Globus pallidus (tissue), 1 donor: Measurements from ENCODE around the gene GNL1.
"Not testable (repeated sequence)": the region's sequence is repeated elsewhere in the genome, so short reads cannot be mapped to it uniquely, and the experiment has no call there.

Experiments
- DNase-seq: peaks from one replicate; pipeline ENCODE4 v3.0.0-alpha.2; 2015; ENCODE audit warnings: low spot score

Gene GNL1, protein sequence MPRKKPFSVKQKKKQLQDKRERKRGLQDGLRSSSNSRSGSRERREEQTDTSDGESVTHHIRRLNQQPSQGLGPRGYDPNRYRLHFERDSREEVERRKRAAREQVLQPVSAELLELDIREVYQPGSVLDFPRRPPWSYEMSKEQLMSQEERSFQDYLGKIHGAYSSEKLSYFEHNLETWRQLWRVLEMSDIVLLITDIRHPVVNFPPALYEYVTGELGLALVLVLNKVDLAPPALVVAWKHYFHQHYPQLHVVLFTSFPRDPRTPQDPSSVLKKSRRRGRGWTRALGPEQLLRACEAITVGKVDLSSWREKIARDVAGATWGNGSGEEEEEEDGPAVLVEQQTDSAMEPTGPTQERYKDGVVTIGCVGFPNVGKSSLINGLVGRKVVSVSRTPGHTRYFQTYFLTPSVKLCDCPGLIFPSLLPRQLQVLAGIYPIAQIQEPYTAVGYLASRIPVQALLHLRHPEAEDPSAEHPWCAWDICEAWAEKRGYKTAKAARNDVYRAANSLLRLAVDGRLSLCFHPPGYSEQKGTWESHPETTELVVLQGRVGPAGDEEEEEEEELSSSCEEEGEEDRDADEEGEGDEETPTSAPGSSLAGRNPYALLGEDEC

GRCh38 chr6:30556066-30556905 lies at the start of gene GNL1:
TSS of gene GNL1 (minus strand) at chr6:30556489. CDS start at chr6:30556203, 286 bp downstream.
- DNase-seq: peak; percentile 83

DNA sequence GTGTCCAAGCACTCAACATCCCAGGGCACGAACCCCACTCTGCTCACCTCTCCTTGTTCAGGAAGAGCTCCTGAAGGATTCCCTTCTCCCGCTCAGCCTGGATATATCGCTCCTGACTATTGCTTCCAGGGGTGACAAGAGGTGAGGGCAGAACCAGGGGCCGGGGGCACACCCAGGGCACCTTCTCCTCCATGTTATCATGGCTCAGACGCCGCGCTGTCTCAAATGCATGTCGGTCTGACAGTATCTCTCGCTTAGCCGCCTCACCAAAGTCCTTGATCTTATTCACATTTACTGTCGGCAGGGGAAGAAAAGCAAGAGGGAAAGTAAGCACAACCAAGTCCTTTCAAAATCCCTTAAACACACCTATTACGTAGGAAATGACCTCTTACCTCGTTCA lies 47.7 kb upstream of the GNL1 start:
- DNase-seq: no peak

DNA sequence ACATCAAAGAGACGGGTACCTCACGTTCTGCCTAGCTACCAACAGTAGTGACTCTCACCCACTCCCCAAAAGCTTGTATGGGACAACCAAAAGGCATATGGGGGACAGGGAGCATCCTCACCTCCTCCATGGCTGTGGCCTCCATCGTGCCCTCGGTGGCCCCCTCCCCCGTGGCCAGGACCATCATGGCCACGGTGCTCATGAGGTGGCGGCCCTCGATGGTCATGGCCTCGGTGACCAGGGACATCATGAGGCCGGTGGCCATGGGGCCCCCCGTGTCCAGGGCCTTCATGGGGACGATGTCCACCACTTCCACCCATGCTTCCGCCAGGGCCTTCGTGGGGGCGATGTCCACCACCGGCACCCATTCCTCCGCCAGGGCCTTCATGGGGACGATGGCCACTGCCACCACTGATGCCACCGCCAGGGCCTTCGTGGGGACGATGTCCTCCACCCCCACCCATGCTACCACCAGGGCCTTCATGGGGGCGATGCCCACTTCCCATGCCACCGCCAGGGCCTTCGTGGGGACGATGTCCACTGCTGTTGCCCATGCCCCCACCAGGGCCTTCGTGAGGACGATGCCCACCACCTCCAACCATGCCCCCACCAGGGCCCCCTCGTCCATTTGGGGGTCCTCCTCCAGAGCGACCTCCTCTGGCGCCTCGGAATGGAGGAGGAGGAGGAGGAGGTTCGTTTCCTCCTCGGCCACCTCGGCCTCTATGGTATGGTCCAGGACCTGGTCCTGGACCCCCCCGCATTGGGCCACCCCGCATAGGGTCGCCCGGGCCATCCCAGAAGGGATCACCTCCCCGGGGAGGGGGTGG lies 45.7 kb upstream of the GNL1 start:
- DNase-seq: no peak

DNA sequence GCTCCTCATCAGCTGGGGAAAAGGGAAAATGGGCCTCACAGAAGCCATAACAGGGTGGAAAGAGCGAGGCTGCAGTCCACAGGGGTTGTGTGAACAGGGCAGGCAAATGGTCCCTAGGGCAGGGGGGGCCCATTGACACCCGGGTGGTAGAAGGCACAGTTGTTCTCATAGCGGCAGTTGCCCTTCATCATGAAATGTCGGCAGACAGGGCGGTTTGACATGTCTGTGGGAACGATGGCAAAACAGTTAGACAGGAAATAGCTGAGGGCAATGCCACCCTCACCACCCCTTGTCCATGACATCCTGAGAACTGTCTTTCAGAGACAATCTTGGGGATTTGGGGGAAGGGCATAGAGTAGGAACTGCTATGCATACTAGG lies 45.1 kb upstream of the GNL1 start:
- DNase-seq: no peak

DNA sequence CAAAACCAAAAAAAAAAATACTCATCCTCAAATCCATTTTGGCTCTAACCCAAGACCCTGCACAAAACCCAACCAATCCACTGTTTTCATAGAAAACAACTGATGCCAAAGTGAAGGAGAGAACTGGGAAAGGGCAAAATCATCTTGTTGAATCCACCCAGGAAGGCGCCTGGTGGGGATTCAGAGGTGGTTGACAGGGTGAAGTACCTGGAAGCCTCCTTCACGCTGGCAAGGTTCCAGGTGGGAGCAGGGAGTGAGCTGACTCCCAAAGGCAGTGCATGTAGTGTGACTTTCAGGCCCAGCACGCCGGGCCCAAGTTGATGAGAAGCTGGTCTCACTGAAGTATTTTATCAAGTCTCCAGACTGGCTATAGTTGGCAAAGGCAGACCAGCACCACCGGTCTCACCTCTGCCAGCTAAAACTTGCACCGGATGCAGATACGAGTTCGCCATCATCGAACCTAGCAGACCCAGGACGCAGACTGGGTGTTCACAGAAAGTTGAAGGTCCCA lies 44.2 kb upstream of the GNL1 start:
- DNase-seq: no peak

DNA sequence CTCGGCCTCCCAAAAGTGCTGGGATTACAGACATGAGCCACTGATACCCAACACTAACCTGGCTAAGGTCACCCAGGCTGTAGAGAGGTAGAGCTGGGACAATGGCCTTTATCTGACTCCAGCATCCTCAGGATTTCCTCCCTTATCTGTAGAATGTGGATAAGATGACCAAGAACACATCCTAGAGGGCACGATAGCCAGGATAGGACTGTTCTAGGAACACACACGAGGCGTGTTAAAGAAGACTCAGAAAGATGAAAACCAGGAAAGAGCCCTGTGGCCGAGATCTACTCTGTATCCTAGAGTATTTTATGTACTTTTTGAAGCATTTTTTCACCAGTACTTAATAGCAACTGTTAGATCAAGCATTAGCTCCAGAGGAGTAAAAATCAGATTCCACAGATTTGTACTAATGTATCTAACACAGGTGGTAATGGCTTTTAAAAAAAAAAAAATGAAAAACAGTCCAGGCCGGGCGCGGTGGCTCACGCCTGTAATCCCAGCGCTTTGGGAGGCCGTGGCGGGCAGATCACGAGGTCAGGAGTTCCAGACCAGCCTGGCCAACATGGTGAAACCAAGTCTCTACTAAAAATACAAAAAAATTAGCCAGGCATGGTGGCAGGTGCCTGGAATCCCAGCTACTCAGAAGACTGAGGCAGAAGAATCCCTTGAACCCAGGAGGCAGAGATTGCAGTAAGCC lies 43.5 kb upstream of the GNL1 start:
- no peak for DNase-seq

DNA sequence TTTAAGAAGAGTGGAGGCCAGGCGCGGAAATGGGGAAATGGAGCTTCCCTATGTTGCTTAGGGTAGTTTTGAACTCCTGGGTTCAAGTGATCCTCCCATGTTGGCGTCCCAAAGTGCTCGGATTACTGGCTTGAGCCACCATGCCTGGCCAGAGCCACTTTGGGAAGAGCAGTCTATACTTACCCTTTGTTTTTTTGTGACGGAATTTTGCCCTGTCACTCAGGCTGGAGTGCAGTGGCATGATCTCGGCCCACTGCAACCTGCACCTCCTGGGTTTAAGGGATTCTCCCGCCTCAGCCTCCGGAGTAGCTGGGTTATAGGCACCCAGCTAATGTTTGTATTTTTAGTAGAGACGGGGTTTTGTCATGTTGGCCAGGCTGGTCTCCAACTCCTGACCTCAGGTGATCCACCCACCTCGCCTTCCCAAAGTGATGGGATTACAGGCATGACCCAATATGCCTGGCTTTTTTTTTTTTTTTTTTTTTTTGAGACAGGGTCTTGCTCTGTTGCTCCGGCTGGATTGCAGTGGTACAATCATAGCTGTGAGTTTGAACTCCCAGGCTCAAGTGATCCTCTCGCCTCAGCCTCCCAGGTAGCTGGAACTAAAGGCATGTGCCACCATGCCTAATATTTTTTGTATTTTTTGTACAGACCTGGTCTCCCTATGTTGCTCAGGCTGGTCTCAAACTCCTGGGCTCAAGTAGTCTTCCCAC lies 42.8 kb upstream of the GNL1 start:
- no peak for DNase-seq

GRCh38 chr6:30597315-30598144 lies 41.2 kb upstream of the GNL1 start:
- DNase-seq: not testable (repeated sequence)

- no peak for DNase-seq
Measured at GRCh38 chr6:30592287-30592686, 36.0 kb upstream of the GNL1 start.

GRCh38 chr6:30591008-30591407 lies 34.7 kb upstream of the GNL1 start:
- no peak for DNase-seq

- no peak for DNase-seq
Measured at GRCh38 chr6:30590509-30590908, 34.2 kb upstream of the GNL1 start.

DNA sequence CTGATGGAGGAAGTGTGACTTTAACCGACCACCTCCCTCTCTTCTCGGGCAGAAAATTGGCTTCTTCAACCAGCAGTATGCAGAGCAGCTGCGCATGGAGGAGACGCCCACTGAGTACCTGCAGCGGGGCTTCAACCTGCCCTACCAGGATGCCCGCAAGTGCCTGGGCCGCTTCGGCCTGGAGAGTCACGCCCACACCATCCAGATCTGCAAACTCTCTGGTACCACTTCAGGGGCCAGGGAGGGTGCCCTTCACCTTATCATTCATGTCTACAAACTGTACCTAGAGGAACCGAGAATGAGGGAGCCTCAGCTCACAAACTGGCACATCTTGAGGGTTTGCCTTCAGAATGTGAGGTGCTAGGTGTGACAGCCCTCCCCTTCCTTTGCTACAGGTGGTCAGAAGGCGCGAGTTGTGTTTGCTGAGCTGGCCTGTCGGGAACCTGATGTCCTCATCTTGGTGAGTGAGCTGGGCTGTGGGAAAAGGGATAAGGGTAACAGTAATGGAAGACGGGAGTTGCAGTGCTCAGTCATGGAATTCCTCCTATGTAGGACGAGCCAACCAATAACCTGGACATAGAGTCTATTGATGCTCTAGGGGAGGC lies 33.6 kb upstream of the GNL1 start:
- DNase-seq: no peak

- DNase-seq: no peak
Measured at GRCh38 chr6:30583921-30584320, 27.6 kb upstream of the GNL1 start.

- no peak for DNase-seq
Measured at GRCh38 chr6:30578051-30578450, 21.8 kb upstream of the GNL1 start.

DNA sequence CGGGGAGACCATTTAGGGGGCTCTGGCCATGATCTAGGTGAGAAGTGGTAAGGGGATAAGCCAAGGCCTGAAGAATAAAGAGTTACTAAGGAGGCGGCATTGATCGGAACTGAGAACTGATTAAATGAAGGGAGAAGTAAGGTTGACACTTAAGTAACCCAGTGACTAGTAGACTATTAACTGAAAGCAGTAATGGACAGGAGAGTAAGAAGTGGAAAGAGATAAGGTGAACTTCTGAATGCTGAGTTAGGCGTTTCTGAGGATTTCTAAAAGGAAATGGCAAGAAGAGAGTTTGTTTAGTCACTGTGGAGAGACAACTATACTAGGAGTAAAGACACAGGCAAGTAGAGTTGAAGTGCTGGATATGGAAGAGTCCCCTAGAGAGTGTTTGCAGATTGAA lies 16.8 kb upstream of the GNL1 start:
- no peak for DNase-seq

GRCh38 chr6:30572148-30572547 lies 15.9 kb upstream of the GNL1 start:
- no peak for DNase-seq

GRCh38 chr6:30571762-30572082 lies 15.4 kb upstream of the GNL1 start:
- no peak for DNase-seq

- DNase-seq: peak; percentile 96
Measured at GRCh38 chr6:30571075-30571761, 14.9 kb upstream of the GNL1 start, which contains the start of gene ABCF1. TSS of gene ABCF1 (plus strand) at chr6:30571442. CDS start at chr6:30571488, 46 bp downstream.

GRCh38 chr6:30570740-30571074 lies 14.4 kb upstream of the GNL1 start:
- DNase-seq: no peak
